NOMO-1 (cell line): ENCODE results near the gene MROH8.

Source experiments
- DNase-seq, 2 experiments: peaks; one replicate each; lab custom pipeline; 2025; ENCODE audit not compliant: unreplicated experiment in 2 of 2; lab: John Stamatoyannopoulos, UW

MROH8 gene

DNA sequence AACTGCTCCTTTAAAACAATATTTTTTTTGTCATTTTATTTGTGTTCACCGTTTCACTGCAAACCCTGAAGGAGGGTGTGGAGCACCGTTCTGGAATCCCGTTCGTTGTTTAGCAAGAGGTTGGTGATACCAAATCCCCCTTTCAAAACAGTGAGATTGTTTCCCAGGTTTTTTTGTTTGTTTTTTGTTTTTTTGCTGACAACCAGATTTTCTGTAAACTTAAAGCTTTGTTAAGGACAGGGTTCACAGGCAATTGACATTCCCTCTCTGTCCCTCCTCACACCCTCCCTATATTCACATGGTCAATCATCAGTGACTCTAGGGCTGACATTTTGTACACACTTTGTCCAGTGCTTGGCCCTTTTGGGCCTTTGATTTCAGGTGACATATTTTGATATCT lies 21.0 kb upstream of the MROH8 start:
- DNase-seq, result no peak

GRCh38 chr20:37198932-37199660 lies 19.7 kb upstream of the MROH8 start:
- DNase-seq, result no peak

- DNase-seq, result no peak
These were observed 15.5 kb upstream of the MROH8 start for GRCh38 chr20:37194621-37195417.

- no peak for DNase-seq
These were observed 14.5 kb upstream of the MROH8 start for GRCh38 chr20:37193821-37194220.

DNA sequence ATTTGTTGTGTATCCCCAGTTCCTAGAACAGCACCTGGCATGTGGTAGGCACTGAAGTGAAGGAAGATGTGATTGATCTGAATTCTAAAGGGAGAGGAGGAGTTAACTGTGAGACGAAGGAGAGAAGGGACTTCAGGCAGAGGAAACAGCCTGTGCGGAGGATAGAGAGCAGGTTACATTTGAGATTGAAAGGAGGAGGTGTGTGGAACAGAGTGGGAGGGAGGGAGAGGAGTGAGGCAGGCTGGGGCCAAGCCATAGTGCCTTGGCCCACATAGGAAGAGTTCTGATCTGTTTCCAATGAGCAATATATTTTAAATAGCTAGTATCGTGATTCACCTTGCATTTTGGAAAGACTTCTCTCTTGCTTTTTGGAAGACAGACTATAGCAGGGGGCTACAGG lies 13.9 kb upstream of the MROH8 start:
- DNase-seq, result no peak

- peak; percentile 35 to 62 for DNase-seq
These were observed 12.9 kb upstream of the MROH8 start for GRCh38 chr20:37192137-37192854.

DNA sequence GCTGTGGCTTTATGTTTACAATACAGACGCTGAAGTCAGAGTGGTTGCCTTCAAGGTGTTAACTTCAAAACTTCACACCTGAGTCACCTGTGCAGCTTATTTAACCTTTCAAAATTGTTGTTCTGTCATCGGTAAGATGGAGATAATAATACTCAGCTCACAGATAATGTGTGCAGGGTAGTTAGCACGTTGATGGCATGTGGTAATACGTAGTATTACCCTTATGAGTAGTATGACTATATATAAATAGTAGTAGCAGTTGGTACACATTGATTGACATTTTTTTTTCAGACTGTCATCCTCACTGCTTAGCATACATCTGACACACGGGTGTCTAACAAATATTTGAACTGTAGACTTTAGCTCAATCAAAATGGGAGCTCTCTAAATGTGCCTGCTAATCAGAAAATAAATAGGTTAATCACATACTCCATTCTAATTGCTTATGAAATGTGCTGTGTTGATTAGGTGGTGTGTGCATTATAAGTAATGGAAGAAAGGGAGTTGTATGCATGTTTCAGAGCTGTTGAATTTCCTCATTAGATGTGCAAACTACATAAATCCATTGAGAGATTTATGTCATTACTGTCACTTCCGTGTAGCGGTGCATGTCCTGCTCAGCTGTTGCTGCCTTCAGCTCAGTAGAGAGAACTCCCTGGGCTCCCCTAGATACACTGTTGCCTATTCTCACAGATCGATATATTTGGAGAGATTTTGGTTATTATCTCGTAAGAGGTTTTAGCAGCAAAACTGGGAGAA lies 11.2 kb upstream of the MROH8 start:
- no peak for DNase-seq

GRCh38 chr20:37189416-37190016 lies 10.2 kb upstream of the MROH8 start:
- DNase-seq, result no peak

DNA sequence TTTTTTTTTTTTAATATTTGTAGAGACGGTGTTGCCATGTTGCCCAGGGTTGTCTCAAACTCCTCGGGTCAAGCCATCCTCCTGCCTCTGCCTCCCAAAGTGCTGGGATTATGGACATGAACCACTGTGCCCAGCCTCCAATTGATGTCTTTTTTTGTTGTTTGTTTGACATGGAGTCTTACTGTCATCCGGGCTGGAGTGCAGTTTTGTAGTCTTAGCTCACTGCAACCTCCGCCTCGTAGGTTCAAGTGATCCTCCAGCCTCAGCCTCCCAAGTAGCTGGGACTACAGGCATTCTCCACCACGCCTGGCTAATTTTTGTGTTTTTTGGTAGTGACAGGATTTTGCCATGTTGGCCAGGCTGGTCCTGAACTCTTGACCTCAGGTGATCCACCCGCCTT lies 9.4 kb upstream of the MROH8 start:
- DNase-seq, result no peak

- DNase-seq, result no peak
These were observed 6.3 kb upstream of the MROH8 start for GRCh38 chr20:37185686-37186085.

GRCh38 chr20:37179683-37180524 lies 556 bp upstream of the MROH8 start:
- DNase-seq, result peak; percentile 15 to 44

GRCh38 chr20:37172836-37173235 lies 6.5 kb downstream of the MROH8 start:
- DNase-seq, result no peak

- DNase-seq, result no peak
These were observed 12.5 kb downstream of the MROH8 start for GRCh38 chr20:37166867-37167266.

DNA sequence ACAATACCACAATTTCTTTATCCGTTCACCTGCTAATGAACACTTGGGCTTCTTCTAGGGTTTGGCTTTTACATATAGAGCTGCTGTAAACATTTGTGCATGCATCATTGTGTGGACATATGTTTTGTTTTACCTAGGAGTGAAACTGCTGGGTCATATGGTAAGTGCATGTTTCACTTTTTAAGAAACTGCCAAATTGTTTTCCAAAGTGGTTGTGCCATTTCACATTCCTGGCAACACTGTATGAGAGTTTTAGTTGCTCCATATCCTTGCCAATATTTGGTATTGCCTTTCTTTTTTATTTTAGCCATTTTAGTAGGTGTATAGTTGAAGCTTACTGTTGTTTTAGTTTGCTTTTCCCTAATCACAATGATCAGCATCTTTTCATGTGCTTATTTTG lies 14.3 kb downstream of the MROH8 start:
- DNase-seq, result no peak

DNA sequence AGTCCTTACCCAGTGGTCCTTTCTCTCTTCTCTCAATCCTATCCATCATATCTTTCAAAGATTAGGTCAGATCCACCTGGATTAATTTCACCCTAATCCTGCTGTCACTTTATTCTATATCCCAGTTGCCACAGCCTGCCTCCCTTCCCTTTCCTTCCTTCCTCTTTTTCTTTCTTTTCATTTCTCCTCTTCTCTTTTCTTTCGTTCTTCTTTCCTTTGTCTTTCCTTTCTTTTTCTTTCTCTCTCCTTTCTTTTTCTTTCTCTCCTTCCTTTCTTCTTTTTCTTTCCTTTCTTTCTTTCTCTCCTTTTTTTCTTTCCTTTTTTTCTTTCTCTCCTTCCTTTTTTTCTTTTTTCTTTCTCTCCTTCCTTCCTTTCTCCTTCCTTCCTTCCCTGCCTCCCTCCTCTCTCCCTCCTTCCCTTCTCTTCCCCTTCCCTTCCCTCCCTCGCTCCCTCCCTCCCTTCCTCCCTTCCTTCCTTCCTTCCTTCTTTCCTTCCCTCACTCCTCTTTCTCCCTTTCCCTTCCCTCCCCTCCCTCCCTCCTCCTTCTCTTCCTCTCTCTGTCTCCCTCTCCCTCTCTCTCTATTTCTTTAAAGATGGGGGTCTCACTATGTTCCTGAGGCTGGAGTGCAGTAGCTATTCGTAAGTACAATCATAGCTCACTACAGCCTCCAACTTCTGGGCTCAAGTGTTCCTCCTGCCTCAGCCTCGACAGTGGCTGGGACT lies 15.4 kb downstream of the MROH8 start:
- DNase-seq, result no peak

- DNase-seq, result no peak
These were observed 16.7 kb downstream of the MROH8 start for GRCh38 chr20:37162646-37163045.

DNA sequence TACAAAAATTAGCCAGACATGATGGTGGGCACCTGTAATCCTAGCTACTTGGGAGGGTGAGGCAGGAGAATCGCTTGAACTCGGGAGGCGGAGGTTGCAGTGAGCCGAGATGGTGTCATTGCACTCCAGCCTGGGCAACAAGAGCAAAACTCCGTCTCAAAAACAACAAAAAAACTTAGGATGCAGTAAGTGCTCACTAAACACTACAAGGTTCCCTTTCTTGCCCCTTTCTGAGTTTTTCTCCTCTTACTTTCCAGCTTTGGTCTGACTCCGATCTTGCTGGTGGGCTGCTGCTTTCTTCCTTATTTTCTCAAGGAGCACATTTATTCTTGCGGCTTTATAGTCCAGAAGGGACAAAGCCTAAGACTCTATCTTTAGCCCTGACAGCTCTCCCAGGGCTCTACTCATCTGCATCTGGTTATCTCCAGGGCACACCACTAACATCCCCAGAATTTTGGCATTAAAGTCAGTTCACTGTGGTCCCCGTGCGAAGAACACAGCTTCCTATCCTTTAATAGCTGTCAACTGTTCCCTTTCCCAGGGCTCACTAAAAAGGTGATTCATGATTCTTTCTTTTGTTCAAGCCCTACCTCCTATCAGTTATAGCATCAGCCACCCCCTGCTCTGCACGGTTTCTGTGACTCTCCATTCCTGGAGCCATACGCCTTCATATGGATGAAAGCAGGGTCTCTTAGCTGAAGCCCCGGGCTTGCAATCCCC lies 17.4 kb downstream of the MROH8 start:
- DNase-seq, result no peak

DNA sequence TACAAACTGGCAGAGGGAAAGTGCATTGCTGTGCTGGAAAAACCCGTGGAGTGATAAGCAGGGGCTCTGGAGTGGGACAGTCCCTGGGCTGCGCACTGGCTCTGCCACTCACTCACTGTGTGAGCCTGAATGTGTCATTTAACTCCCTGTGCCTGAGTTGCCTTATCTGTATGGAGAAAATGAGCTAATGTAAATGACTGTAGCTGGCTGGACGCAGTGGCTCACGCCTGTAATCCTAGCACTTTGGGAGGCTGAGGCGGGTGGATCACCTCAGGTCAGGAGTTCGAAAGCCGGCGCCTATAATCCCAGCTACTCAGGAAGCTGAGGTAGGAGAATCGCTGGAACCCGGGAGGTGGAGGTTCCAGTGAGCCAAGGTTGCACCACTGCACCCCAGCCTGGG lies 18.7 kb downstream of the MROH8 start:
- DNase-seq, result no peak
